Stimulated activated CD8-positive, alpha-beta memory T cell treated with anti-CD3 and anti-CD28 coated beads, Interleukin-2, amount 100 ng/mL, for 1 hour (primary cell): ENCODE data around the gene TNFRSF12A.
"Not testable (repeated sequence)": the region's sequence is repeated elsewhere in the genome, so short reads cannot be mapped to it uniquely, and the experiment has no call there.

Experiments
- DNase-seq, 2 donors: peaks; one replicate each; pipeline ENCODE4 v3.0.0-alpha.2; 2020; ENCODE audit warnings: low read depth in 2 of 2

The TNFRSF12A gene

DNA sequence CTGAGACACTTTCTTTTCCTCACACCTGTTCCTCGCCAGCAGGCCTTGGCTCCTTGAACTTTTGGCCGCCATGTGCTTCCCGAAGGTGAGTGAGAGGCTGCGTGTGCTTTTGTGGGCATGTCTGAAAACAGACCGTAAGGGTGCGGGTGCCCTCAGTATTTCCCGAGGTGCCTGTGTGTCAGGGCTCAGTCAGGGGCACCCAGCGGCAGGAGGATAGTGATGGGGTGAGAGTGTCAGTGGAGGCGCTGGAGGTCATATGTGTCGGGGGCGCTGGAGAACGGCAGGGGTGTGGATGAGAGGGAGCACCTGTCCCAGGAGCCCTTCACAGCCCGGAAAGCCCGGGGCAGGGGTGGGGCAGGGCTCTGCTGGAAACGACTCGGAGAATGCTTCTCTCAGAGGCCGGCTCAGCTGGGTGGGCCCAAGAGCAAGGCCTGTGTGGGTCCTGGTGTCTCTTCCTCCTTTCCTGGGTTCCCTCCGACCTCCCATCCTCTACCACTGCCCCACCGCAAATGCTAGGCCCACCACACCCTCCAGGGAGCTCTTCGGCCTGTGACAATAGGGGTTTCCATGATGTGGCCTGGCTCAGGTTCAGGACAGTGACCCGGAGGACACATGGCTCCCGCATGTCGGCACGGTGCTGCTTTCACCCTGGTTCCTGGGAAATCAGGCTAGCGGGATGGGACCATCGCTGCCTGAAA is 45.7 kb downstream of the TNFRSF12A start:
- DNase-seq, result no peak

DNA sequence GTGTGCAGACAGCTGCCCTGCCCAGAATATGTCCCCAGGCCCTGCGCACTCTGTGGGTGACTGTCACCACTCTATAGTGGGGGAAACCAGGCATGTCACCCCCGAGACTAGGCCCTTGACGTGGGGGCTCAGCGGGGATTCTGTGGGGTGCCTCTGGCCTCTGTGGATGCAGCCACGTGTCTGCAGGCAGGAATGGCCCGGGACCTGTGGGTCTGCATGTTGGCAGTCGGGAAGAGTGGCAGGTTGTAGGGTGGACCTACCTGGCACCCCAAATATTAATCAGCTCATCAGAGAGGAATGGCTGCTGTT is 46.2 kb downstream of the TNFRSF12A start:
- no peak for DNase-seq

DNA sequence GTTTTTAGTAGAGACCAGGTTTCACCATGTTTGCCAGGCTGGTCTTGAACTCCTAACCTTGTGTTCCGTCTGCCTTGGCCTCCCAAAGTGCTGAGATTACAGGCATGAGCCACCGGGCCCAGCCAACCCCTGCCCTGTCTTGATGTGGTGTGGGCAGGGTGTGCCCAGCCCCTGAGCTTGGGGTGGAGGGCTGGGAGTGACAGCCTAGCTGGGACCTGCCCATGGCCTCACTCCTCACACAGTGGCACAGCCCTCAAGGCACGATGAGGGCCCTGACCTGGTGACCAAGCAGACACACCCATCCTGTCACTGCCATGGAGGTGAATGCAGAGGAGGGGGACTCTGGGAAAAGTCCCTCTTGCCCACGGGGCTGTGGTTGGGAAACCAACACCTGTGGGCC is 48.3 kb downstream of the TNFRSF12A start:
- DNase-seq, result no peak

DNA sequence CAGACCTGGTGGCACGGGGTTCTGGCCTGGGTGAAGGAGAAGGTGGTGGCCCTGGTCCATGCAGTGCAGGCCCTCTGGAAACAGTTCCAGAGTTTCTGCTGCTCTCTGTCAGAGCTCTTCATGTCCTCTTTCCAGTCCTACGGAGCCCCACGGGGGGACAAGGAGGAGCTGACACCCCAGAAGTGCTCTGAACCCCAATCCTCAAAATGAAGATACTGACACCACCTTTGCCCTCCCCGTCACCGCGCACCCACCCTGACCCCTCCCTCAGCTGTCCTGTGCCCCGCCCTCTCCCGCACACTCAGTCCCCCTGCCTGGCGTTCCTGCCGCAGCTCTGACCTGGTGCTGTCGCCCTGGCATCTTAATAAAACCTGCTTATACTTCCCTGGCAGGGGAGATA is 49.0 kb downstream of the TNFRSF12A start:
- DNase-seq, result not testable (repeated sequence)

DNA sequence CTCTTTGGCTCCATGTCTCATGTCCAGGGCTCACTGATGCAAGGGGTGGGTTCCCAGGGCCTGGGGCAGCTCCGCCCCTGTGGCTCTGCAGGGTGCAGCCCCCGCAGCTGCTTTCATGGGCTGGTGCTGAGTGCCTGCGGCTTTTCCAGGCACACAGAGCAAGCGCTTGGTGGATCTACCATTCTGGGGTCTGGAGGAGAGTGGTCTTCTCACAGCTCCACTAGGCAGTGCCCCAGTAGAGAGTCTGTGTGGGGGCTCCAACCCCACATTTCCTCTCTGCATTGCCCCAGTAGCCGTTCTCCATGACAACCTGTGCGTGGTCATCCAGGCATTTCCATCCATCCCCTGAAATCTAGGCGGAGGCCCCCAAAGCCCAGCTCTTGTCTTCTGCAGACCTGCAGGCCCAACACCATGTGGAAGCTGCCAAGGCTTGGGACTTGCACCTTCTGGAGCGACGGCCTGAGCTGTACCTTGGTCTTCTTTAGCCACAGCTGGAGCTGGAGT is 50.5 kb downstream of the TNFRSF12A start:
- DNase-seq, result no peak

DNA sequence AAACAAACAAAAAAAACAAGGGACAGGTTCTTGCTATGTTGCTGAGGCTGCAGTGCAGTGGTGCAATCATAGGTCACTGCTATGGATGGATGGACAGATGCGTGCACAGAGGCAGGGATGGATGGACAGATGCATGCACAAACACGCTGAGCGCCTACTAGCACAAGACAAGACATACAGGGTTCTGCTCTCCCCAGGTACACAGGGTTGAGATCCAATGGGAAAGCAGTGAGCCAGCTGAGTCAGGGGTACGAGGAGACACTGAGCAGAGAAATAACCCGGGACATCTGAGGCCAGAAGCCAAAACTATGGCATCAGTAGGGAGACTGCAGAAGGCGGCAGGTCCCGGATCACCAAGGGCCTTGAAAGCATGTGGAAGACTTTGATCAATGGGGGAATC is 51.5 kb downstream of the TNFRSF12A start:
- no peak for DNase-seq
